Melanocyte of skin (primary cell): ENCODE measurements around the gene KIR2DL3. TPM values are rescaled to one million over a fixed set of nuclear protein-coding genes. Genes with fewer than 3 reads are reported as not detected.

Experiments
- small RNA-seq, 2 donors: library from RNA; depleted of rRNA; stranded (forward); fragments of <200 nt; gene quantifications; one replicate each; pipeline ENCODE3, GENCODE V24; 2012
- total RNA-seq, 2 donors: library from RNA; depleted of rRNA; stranded (reverse); fragments of >200 nt; gene quantifications; 2 replicates each; pipeline ENCODE4 v1.2.3, GENCODE V29; 2012

Gene KIR2DL3
- not detected for total RNA-seq

GRCh38 chr19:54738306-54738705, at the start of gene KIR2DL3:
KIR2DL3 (plus strand) TSS chr19:54738513; CDS start chr19:54738546, 33 bp downstream.

GRCh38 chr19:54724142-54724541, 14.2 kb upstream of the KIR2DL3 start, which contains the start of gene KIR3DL3:
KIR3DL3 (plus strand) TSS chr19:54724442; CDS start chr19:54724497, 55 bp downstream.

GRCh38 chr19:54769646-54770045, 31.3 kb downstream of the KIR2DL3 start, which contains the start of gene KIR2DL1:
KIR2DL1 (plus strand) TSS chr19:54769793; CDS start chr19:54769851, 58 bp downstream.

Small RNA genes within 50 kb of the gene (small RNA-seq; reads per million reads assigned to genes)
- gene AC245128.2, result 0 reads per million in 2 donors
- gene KIR3DP1, result 0 reads per million in 2 donors

Other genes starting within 250 kb of the KIR2DL3 start
- gene LAIR2, start 235.7 kb upstream of the KIR2DL3 start, total RNA-seq, result not detected
- gene LILRA2, start 164.7 kb upstream of the KIR2DL3 start, total RNA-seq, result not detected
- not detected for gene LILRA1, start 144.9 kb upstream of the KIR2DL3 start, total RNA-seq
- not detected for gene LILRB1, start 108.0 kb upstream of the KIR2DL3 start, total RNA-seq
- not detected for gene LILRB4, start 75.5 kb upstream of the KIR2DL3 start, total RNA-seq
- not detected for gene KIR3DL3, start 14.1 kb upstream of the KIR2DL3 start, total RNA-seq
- not detected for gene KIR2DL1, start 31.3 kb downstream of the KIR2DL3 start, total RNA-seq
- not detected for gene KIR2DL4, start 65.1 kb downstream of the KIR2DL3 start, total RNA-seq
- gene KIR3DL1, start 78.0 kb downstream of the KIR2DL3 start, total RNA-seq, result not detected
- gene KIR2DS4, start 94.2 kb downstream of the KIR2DL3 start, total RNA-seq, result not detected
- gene KIR3DL2, start 111.9 kb downstream of the KIR2DL3 start, total RNA-seq, result not detected
- not detected for gene FCAR, start 135.7 kb downstream of the KIR2DL3 start, total RNA-seq
- not detected for gene NCR1, start 167.6 kb downstream of the KIR2DL3 start, total RNA-seq
- not detected for gene NLRP7, start 209.0 kb downstream of the KIR2DL3 start, total RNA-seq
- gene NLRP2, start 227.9 kb downstream of the KIR2DL3 start, total RNA-seq, result 10 to 100 TPM in 1 of 2 donors, 1 to 10 TPM in 1; 3.4 to 13.0 TPM